DOHH2 (cell line): Measurements from ENCODE around the gene FFAR1.

Experiments
- CTCF ChIP-seq: fragments of 200-600 bp; sonication (generic); IDR thresholded peaks from one replicate; pipeline ENCODE4 v1.5.1; 2014; ENCODE audit warnings: antibody characterized with exemption, mild to moderate bottlenecking, low read depth, low read length; ENCODE audit not compliant: poor library complexity, severe bottlenecking
- EZH2phosphoT487 ChIP-seq: fragments of 200-600 bp; sonication (generic); IDR thresholded peaks from 2 replicates; pipeline ENCODE4 v1.6.1; 2017; ENCODE audit warnings: borderline replicate concordance, mild to moderate bottlenecking, antibody characterized with exemption, low read length, moderate library complexity, mixed read lengths

- no peak for TF ChIP-seq CTCF
- TF ChIP-seq EZH2phosphoT487, result no peak
Observed at GRCh38 chr19:35397064-35397463, 49.4 kb downstream of the FFAR1 start.
